Measurements from ENCODE around the gene HMGN4. TPM values are rescaled to one million over a fixed set of nuclear protein-coding genes. Genes with fewer than 3 reads are reported as not detected.
A peak's percentile ranks its signal among the peaks of the same experiment; 100 is the strongest.

The HMGN4 gene
- total RNA-seq, 1 experiment from 2014 or later = 29.6 TPM

- ChIA-PET POLR2A (interaction anchor here (1.0 to 1.5 kb wide), 3 partner anchors 27 to 179 kb away, joined by 4 to 6 read pairs (median 5); partner anchors contain the start of gene HMGN4), CTCF (interaction anchor here (0.6 kb wide), 1 partner anchor 593 kb away, joined by 3 read pairs; no protein-coding TSS in a partner anchor)
- TF ChIP-seq CTCF (IDR thresholded peaks at IDR 0.05; ENCODE audit: insufficient read depth in 1 of 2, low read depth in 1 of 2, low read length in 1 of 2, severe bottlenecking in 1 of 2, unreplicated experiment in 1 of 2) = no peak
- peak; percentile 40 to 48 for DNase-seq
- H3K27me3 Mint-ChIP-seq (ENCODE audit: insufficient read depth, unreplicated experiment) = no peaks in the 10 kb centered on the region
- Histone ChIP-seq H3K9me3 (no peaks in the 10 kb centered on the region), H3K4me1 (peaks cover 28% of the 10 kb centered on the region), H3K4me3 (ENCODE audit: low read depth, low read length) (peak overlapping the region; percentile 38), H3K27me3 (replicated peaks; ENCODE audit: control insufficient read depth, insufficient read depth, low read length) (no peaks in the 10 kb centered on the region), H3K36me3 (ENCODE audit: control insufficient read depth, insufficient read depth, low read length) (no peaks in the 10 kb centered on the region)
- H3K4me3 Mint-ChIP-seq (ENCODE audit: unreplicated experiment) = peak overlapping the region; percentile 88
- H3K9me3 Mint-ChIP-seq (ENCODE audit: unreplicated experiment) = no peaks in the 10 kb centered on the region
- peak overlapping the region; percentile 82 for H3K27ac Mint-ChIP-seq (ENCODE audit: unreplicated experiment)
- peaks cover 30% of the 10 kb centered on the region for H3K4me1 Mint-ChIP-seq (ENCODE audit: low read depth, unreplicated experiment)
- intact Hi-C loops (cut with micrococcal nuclease; ENCODE audit: unreplicated experiment) = no loop called here
- H3K36me3 Mint-ChIP-seq (ENCODE audit: insufficient read depth, unreplicated experiment) = peaks cover 6% of the 10 kb centered on the region
- TSS peak; percentile 19 for BruUV-seq (replicated peaks)
Measured at GRCh38 chr6:26501482-26501986, 36.6 kb upstream of the HMGN4 start.

- H3K4me1 Mint-ChIP-seq (ENCODE audit: low read depth, unreplicated experiment) = peaks cover 28% of the 10 kb centered on the region
- H3K27me3 Mint-ChIP-seq (ENCODE audit: insufficient read depth, unreplicated experiment) = no peaks in the 10 kb centered on the region
- H3K4me1 ChIP-seq = peaks cover 28% of the 10 kb centered on the region
- BruUV-seq (replicated peaks) = no TSS peak
- peak overlapping the region; percentile 82 for H3K27ac Mint-ChIP-seq (ENCODE audit: unreplicated experiment)
- peaks cover 6% of the 10 kb centered on the region for H3K36me3 Mint-ChIP-seq (ENCODE audit: insufficient read depth, unreplicated experiment)
- H3K27me3 ChIP-seq (replicated peaks; ENCODE audit: control insufficient read depth, insufficient read depth, low read length) = no peaks in the 10 kb centered on the region
- H3K4me3 ChIP-seq (ENCODE audit: low read depth, low read length) = peak overlapping the region; percentile 38
- CTCF ChIA-PET = no interaction called here
- no peak for TF ChIP-seq CTCF (IDR thresholded peaks at IDR 0.05; ENCODE audit: insufficient read depth in 1 of 2, low read depth in 1 of 2, low read length in 1 of 2, severe bottlenecking in 1 of 2, unreplicated experiment in 1 of 2)
- no peaks in the 10 kb centered on the region for H3K9me3 ChIP-seq
- peak; percentile 63 to 74 for DNase-seq
- peak overlapping the region; percentile 88 for H3K4me3 Mint-ChIP-seq (ENCODE audit: unreplicated experiment)
- H3K9me3 Mint-ChIP-seq (ENCODE audit: unreplicated experiment) = no peaks in the 10 kb centered on the region
- POLR2A ChIA-PET = interaction anchor here (0.5 to 1.5 kb wide), 5 partner anchors 28 to 1319 kb away, joined by 3 to 6 read pairs (median 5); partner anchors contain the start of gene HMGN4
- intact Hi-C loops (cut with micrococcal nuclease; ENCODE audit: unreplicated experiment) = loop anchor here (1.0 kb wide), 1 partner anchor 13 kb away; no protein-coding TSS in a partner anchor
- H3K36me3 ChIP-seq (ENCODE audit: control insufficient read depth, insufficient read depth, low read length) = no peaks in the 10 kb centered on the region
Measured at GRCh38 chr6:26502165-26502564, 36.0 kb upstream of the HMGN4 start.

- H3K4me3 ChIP-seq (ENCODE audit: low read depth, low read length) = no peak overlapping the region; the same call in 1 of the 2 replicates
- Mint-ChIP-seq H3K9me3 (ENCODE audit: unreplicated experiment) (no peaks in the 10 kb centered on the region), H3K36me3 (ENCODE audit: insufficient read depth, unreplicated experiment) (peaks cover 6% of the 10 kb centered on the region), H3K27me3 (ENCODE audit: insufficient read depth, unreplicated experiment) (no peaks in the 10 kb centered on the region), H3K4me1 (ENCODE audit: low read depth, unreplicated experiment) (peaks cover 24% of the 10 kb centered on the region), H3K27ac (ENCODE audit: unreplicated experiment) (no peak overlapping the region), H3K4me3 (ENCODE audit: unreplicated experiment) (peak overlapping the region; percentile 88)
- peaks cover 28% of the 10 kb centered on the region for H3K4me1 ChIP-seq
- ChIA-PET CTCF (no interaction called here), POLR2A (interaction anchor here (0.5 to 1.5 kb wide), 5 partner anchors 29 to 1318 kb away, joined by 3 to 6 read pairs (median 5); partner anchors contain the start of gene HMGN4)
- no peaks in the 10 kb centered on the region for H3K9me3 ChIP-seq
- no peak for TF ChIP-seq CTCF (IDR thresholded peaks at IDR 0.05; ENCODE audit: insufficient read depth in 1 of 2, low read depth in 1 of 2, low read length in 1 of 2, severe bottlenecking in 1 of 2, unreplicated experiment in 1 of 2)
- no peaks in the 10 kb centered on the region for H3K36me3 ChIP-seq (ENCODE audit: control insufficient read depth, insufficient read depth, low read length)
- no peak for DNase-seq
- intact Hi-C loops (cut with micrococcal nuclease; ENCODE audit: unreplicated experiment) = loop anchor here (1.0 kb wide), 1 partner anchor 13 kb away; no protein-coding TSS in a partner anchor
- H3K27me3 ChIP-seq (replicated peaks; ENCODE audit: control insufficient read depth, insufficient read depth, low read length) = no peaks in the 10 kb centered on the region
- BruUV-seq (replicated peaks) = no TSS peak
Measured at GRCh38 chr6:26502626-26503025, 35.5 kb upstream of the HMGN4 start.
